Measurements from ENCODE around the gene METAP1D.
"Not testable (repeated sequence)": the region's sequence is repeated elsewhere in the genome, so short reads cannot be mapped to it uniquely, and the experiment has no call there.

The METAP1D gene

DNA sequence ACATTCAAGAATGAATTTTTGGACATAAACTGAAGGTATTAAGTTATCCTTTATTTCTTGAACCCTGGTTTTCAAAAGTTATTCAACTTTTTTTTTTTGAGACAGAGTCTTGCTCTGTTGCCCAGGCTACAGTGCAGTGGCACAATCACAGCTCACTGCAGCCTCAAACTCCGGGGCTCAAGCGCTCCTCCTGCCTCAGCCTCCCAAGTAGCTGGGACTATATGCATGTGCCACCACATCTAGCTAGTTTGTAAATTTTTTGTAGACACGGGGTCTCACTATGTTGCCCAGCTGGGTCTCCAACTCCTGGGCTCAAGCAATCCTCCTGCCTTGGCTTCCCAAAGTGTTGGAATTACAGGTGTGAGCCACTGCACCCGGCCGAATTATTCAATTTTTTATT, 2.7 kb upstream of the METAP1D start:
- not testable (repeated sequence) for DNase-seq (ENCODE audit: low read depth)

DNA sequence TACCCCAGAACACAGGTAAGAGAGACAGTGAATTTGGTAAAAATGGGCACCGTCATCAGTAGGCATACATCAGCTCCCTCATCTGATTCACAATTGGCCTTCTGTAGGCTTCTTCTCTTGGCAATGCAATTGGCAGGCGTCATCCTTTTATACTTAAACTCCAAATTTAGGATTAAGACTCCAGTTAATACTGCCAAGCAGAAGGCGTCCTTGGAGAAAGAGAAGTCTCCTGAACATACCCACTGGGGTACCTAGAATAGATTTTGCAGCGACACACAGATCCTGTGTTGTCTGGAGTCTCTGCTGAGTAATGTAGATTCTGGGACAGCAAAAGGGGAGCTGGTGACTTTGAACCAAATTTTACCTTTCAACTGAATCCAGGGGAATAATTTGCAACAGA, 592 bp upstream of the METAP1D start:
- no peak for DNase-seq (ENCODE audit: low read depth)

DNA sequence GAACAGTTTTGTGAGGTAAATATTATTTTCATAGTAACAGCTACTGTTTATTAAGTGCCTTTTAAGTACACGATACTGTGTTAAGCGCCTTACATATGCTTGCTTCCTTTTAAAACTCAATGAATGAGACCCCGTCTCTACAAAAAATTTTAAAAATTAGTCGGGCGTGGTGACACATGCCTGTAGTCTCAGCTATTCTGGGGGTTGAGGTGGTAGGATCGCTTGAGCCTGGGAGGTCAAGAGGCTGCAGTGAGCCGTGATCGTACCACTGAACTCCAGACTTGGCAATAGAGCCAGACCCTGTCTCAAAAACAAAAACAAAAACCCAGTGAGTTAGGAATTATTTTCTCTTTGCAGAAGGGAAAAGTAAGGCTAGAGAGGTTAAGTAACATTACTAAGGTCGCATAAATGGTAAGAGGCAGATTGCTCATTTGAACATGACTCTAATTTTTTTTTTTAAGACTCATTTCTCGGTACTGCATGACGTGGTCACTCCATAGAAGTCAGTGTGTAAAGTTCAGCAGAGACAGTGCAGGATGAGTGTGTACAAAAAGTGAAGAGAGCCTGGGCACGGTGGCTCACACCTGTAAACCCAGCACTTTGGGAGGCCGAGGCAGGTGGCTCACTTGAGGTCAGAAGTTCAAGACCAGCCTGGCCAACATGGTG, 1.1 kb downstream of the METAP1D start:
- no peak for DNase-seq (ENCODE audit: low read depth)

DNA sequence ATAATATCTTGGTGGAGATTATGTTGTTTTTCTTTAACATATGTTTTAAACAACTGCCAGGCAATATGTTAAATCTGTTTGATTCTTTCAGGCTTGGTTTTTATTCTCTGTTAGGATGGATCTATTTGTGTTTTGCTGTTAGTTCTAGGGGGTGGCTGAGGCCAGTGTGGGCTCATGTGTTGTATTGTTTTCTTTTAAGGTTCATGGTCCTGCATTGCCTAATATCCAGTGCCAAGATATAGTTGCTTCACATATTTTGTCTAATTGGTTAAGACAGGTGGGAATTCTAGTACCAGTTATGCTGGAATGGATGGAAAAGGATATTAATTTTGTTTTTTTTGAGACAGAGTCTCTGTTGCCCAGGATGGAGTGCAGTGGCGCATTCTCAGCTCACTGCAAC, 7.6 kb downstream of the METAP1D start:
- DNase-seq (ENCODE audit: low read depth), result no peak

DNA sequence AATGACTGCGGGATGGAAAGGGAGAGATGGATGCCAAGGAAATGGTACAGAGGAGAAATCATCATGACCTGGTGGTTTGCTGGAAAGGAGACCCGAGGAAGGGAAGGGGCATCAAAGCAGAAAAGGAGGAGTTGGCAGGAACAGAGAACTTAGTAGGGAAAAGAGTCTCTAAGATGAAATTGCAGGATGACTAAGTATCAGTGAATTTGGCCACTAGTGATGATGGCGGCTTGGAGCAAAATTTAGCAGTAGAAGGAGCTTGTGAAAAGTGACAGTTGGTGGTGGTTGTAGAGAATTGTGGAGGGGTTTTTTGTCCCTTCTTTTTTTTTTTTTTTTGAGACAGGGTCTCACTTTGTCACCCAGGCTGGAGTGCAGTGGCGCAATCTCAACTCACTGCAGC, 10.1 kb downstream of the METAP1D start:
- no peak for DNase-seq (ENCODE audit: low read depth)

DNA sequence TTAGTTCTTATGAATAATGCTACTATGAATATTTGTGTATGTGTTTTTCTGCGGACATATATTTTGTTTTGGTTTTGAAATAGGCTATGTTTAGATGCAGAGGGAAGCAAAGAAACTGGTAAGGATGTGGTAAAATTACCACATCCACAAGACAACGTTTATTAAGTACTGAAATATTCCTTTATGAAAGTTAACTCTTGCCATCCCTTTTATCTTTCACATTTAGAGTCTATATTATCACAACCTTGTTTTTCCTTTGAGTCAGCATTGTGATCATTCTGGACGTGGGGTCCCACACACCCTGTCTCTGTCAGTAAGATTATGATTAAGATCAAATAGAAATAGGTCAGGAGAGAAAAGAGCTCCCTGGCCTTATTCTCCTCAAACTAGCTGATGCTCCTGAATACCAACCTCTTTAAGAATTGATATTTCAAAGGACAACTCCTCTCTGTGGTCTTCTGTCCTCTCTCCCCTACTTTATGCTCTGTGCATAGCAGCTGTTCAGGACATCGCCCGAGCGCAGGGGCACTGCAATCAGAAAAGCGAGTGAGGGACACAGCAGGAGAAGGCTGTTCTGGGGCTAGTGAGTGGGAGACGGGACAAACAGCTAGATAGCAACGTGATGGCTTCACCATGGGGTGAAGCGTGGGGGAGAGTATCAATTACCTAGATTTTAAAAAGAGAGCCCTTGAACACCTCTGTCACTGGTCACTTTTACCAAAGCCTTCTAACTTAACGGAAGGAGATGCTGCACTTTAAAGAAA, 12.2 kb downstream of the METAP1D start:
- no peak for DNase-seq (ENCODE audit: low read depth)

DNA sequence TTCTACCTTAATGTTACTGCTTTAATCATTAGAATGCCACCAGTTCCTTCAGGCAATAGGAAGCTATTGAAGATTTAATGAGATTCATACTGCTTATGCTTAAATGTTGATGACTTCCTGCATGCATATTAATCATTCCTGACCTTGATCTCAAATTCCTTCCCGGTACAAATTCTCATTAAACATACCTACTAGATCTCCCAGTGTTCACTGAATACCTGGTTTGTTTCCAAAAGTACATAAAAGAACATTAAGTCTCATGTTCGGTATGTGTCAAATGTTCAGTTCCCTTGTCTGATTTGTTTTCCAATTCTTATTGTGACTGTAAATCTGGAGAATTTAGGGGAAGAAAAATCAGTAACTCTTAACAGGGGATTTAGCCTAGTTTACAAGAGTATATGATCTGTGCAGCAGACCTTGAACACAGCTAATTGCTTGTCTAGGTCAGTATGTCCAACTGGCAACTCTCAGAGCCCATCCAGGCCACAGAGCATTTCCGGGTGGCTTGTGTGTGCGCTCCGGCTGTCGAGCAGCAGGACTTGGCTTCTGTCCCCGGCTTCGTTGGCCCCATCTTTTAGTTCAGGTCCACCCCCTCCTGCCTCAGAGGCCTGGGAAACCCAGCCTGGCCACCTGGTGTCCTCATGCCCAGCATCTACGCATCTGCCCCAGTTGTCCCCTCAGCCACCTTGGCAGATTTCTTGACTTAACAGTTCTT, 13.1 kb downstream of the METAP1D start:
- no peak for DNase-seq (ENCODE audit: low read depth)

DNA sequence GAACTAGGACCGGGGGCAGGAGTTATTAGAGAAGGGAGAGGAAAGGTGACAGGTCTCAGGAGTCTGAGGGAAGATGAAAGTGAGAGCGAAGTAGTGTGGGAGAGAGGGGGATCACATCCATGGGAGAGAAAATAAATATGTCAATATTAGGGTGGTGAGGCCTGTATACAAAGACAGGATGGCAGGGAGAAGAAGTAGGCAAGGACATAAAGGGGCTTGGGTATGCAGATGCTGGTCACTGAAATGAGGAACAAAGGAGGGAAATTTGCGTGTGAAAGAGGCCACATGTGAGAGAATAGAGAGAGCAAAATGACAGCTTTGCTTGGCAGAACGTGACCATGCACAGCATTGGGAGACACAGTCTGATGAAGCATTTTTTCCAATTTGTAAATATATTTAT, 13.6 kb downstream of the METAP1D start:
- DNase-seq (ENCODE audit: low read depth), result no peak

DNA sequence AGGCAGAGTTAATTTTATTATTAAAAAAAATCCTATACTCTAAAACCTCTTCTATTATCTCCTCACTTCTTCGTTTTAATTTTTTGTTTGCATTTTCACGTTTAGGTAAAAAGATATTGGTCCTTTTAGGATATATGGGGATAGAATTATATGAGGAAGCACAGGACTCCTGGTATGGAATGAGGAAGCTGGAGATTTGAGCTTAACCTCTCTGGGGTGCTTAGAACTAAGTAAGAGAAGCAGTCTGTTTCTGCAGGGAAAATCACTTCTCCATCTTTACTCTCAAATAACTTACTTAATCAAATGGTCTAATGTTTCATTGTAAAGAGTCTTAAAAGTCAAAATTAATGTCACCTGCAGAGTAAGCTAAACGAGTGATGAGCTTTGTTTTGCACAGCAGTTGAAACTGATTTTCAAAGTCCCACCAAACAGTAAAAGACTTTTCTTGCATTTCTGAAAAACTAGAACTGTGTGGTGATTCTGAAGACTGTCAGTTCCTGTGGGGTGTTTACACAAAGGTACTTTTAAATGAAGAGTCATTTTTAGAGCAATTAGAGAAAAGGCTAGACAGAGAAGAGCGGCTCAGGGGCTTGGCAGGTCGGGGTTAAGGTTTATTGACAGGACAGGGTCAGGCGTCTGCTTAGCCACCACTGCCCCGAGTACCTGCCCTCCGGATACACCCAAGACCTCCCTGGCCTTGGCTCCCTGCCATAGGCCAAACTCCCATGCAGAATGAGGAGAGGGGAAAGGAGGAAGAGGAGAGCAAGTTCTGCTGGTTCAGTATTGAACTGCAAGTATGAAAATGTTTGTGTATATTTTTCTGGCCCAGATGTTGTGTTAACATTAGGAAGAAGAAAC, 21.6 kb downstream of the METAP1D start:
- no peak for DNase-seq (ENCODE audit: low read depth)

DNA sequence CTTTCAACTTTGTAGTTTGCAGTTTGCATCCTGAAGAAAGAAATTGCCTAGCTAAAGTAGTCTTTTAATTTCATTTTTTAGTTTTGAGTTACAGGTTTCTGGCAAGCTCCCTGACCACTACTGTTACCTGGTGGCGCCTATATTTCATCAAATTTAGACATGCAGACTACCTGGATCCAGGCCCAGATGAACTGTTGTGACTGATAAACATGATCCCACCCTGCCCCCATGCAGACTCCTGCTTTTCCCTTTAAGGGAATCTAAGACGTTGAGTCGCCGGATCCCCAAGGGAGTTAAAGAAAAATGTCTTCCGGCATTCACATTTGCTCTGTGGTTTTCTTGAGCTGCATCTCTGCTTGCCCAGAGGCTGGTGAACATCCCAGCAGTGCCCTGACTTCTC, 22.2 kb downstream of the METAP1D start:
- DNase-seq (ENCODE audit: low read depth), result no peak

DNA sequence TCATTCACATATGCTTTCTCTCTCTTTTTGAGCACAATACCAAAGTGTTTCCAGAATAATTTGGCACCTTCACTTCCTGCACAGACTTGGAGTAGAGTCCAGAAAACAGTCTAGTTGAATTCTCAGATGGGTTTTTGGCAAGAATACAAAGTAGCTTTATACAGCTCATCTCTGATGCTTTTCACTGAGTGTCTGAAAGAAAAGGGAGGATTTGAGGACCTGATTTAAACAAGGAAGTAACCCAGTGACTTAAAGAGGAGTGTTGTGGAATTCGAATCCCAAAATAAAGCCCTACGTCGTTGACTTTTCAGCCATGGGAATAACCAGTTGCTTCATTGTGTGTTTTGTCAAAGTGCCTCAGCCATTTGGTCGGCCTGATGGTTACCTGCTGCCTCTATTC, 31.8 kb downstream of the METAP1D start:
- no peak for DNase-seq (ENCODE audit: low read depth)

DNA sequence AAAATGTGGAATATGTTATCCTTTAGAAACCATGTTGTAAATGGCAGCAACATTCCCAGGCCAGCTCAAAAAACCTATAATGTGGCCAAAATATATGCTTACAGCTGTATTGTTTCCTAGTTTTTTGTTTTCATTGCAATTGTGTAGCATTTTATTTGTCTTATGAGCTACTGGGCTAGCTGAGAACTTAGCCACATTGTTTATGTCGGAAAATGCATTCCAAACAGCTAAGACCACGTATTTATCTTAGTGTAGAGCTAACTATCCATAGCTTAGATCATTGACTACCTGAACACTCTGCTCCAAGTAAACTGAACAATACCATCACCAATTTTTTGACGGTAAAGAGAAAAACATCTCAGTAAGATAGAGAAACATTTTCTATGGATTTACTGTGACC, 38.4 kb downstream of the METAP1D start:
- no peak for DNase-seq (ENCODE audit: low read depth)

DNA sequence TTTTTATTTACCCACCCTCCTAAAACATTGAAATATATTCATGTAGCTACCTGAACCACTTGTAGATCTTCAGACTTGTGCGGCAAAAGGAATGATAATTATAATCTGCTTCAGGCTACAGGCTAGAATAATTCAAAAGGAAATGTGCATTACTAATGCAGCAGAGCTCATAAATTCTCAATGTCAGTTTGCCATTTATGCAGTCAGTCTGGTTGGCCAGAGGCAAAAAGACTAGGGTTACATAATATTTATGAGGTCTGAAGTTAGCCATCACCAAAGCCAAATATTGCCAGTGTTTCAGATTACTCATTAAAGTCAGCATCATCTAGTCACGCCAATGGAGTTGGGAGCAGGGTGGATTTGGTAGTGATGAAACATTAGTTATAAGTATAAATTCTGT, 38.9 kb downstream of the METAP1D start:
- no peak for DNase-seq (ENCODE audit: low read depth)

DNA sequence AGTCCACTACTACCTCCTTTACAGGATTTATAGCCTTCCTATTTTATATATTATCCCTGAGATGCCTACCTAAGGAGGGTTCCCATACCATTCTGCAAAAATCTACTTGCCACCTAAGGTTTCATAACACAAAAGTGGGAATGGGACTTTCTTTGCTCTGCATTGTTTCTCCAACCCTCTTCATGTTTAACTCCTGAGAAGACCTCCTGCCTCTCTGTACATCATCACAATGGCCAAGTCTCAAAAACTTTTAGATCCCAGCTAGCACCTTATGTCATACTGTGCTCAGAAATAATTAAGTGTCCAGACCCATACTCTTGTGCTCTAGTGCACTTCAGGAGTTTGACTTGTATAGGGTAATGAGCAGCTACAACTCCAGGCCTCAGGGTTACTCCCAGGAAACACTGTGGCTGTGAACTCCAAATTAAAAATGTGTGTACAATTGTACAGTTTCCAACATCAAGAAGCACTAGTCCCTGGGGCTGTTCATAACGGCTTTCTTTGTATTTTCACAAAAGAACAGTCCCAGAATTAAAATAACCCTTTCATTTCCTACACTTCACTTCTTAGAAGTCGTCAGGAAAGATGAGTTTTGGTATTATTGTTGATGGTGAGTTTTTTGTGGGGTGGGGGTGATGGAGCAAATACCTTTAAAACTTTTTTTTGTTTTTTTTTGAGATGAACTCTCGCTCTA, 39.4 kb downstream of the METAP1D start:
- no peak for DNase-seq (ENCODE audit: low read depth)

DNA sequence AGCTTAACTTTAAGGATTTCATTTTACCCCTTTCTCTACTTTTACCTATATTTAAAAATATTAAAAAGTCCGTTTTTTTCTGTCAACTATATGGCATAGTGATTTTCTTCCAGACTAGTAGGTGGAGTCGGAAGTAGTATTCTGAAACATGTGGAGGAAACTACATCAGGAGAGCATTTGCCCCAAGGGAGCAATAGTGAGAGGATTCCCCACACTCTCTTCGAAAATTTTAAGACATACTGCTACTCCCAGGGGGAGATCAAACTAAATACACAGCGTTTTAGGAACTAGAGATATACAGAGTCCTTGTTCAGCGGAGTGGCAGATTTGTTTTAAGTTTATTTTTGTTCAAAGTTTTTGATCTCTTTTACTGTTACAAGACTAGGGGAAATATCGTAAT, 40.6 kb downstream of the METAP1D start:
- no peak for DNase-seq (ENCODE audit: low read depth)

DNA sequence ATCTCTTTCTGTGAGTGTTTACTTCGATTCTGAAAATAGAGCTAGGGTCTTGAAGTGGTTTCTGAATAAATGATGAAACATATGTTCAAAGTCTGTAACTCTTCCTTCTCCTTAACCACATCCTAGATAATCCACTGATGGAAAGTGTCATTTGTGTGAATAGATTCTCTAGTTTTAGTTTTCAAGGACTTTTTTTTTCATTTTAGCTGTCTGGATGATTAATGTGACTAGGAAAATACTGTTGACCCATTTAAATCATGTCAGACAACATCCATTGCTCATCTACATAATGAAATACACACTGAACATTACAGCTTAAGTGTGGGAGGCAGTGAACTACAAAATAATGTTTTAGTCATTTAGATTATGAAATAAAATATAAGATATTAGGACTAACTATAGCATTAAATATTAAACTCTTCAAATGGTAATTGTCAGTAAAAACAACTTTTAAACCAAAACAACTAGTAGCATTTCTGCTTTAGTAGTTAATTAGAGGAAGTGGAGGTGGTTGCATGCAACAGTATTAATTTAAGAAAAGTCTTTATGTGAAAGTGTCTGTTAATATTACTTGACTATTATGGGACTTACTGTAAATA, 46.4 kb downstream of the METAP1D start:
- DNase-seq (ENCODE audit: low read depth), result no peak

DNA sequence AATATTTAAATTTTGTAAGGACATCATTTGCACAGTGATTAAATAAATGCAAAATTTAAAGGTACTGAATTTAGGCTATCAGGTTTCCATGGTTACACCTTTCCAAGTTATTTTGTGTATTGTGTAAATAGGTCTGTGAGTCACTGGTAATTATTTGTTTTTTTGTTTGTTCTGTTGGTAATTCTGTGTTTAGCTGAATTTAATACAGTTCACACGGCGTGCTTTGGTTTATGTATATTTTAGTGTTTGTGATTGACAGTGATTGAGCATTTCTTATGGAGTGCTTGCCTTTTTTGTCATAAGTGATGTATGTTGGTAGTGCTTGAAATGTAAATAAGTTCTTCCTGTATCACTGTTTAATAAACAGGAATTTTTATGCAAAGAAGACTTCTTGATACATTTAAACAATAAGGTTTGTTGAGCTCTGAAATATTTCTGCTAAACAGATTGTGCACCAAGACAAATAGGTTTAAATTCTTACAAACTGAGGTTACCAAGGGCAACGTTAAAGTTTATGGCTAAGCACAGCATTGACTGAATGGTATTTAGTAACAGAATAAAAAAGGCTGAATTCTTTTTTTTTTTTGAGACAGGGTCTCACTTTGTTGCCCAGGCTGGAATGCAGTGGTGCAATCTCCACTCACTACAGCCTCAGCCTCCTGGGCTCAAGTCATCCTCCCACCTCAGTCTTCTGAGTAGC, 47.3 kb downstream of the METAP1D start:
- no peak for DNase-seq (ENCODE audit: low read depth)

DNA sequence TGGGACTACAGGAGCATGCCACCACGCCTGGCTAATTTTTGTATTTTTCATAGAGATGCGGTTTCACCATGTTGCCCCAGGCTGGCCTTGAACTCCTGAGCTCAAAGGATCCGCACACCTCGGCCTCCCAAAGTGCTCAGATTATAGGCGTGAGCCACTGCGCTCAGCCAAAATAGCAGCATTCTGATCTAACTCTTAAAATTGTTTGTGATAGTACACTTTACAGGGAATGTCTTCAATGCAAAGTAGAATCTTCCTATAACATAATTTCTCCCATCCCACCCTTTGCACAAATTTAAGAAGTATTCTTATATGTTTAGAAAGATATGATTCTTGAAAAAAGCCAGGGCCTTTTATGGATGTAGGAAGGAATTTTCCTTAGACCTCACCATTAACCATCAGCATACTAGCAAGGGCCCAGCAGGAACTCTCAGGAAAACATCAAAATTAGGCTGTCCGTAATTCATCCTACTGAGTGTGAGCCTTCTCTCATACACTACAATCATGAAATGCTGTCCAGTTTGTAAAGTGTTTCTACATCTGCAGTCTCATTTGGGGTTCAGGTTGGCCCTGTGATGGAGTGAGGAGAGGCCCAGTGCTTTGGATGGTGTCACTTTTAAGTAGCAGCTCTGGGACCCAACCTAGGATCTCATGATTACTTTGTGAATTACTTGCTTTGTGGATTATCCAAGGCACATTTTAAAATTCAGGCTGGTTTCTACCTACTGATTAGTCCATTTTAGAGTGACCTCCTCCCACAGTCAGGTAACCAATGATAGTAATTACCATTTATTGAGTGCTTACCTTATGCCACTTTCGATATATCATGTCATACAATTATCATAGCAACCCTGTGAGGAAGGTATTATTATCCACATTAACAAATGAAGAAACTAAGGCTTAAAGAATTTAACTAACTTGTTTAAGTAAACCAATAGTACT, 48.1 kb downstream of the METAP1D start:
- DNase-seq (ENCODE audit: low read depth), result no peak
